Lower lobe of right lung (tissue), 2 donors: ENCODE measurements around the gene TAF1. TPM values are rescaled to one million over a fixed set of nuclear protein-coding genes. Genes with fewer than 3 reads are reported as not detected.
"Not testable (repeated sequence)": the region's sequence is repeated elsewhere in the genome, so short reads cannot be mapped to it uniquely, and the experiment has no call there.

ENCODE experiments used
- ATAC-seq, 2 donors: fragments of 200-7000 bp; cut with Tn5 transposase; one replicate each; pipeline ENCODE4 v1.9.1; 2020 to 2022; ENCODE audit warnings: mild to moderate bottlenecking in 2 of 2, moderate library complexity in 2 of 2
- DNase-seq: peaks from one replicate; pipeline ENCODE4 v3.0.0-alpha.2; 2020
- H3K27ac ChIP-seq: fragments of 200-600 bp; one replicate; pipeline ENCODE4 v1.8.0; 2022
- H3K27me3 ChIP-seq: fragments of 200-600 bp; one replicate; pipeline ENCODE4 v1.8.0; 2022; ENCODE audit warnings: low read depth
- H3K36me3 ChIP-seq: fragments of 200-600 bp; one replicate; pipeline ENCODE4 v1.8.0; 2022; ENCODE audit warnings: mild to moderate bottlenecking
- H3K4me1 ChIP-seq: fragments of 200-600 bp; one replicate; pipeline ENCODE4 v1.8.0; 2022
- H3K4me3 ChIP-seq: fragments of 200-600 bp; one replicate; pipeline ENCODE4 v1.8.0; 2022; ENCODE audit warnings: mild to moderate bottlenecking
- H3K9me3 ChIP-seq: fragments of 200-600 bp; one replicate; pipeline ENCODE4 v1.8.0; 2022
- CTCF ChIP-seq: fragments of 200-600 bp; IDR thresholded peaks from one replicate; pipeline ENCODE4 v1.8.0; 2022; ENCODE audit warnings: antibody characterized with exemption, mild to moderate bottlenecking
- intact Hi-C: fragments of 100-400 bp; cut with DNase I; formaldehyde crosslinking; loops from one replicate; pipeline ENCODE4 v1.11.0; 2022
- total RNA-seq: library from RNA; stranded (reverse); fragmentation: NEBNext Ultra II Directional; extraction: Animal tissue kit (Norgen Biotek cat#: 25700); gene quantifications from one replicate; pipeline ENCODE4 v1.2.1, GENCODE V29; 2021
- donor health status: DM: no; HTN: yes; CAD: no; lungs with severe emphysema.

TAF1 gene
- total RNA-seq, 1 donor from 2014 or later = 30.9 TPM

DNA sequence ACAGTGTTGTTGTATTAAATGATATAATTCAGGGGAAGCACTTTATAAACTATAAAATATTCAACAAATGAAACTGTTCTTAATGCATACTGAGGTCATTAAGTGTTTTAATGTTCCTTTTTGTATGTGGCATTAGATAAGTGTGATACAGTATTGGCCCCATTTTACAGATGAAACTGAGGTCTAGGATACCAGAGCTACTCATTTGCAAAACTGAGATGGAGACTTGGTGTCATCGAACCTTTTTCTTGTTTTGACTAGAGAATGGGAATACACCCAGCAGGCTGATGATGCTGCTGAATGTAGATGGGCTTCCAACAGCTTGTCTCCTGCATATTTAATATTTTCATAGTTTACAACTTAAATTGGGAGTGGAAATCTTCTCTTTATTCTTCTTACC lies 34.6 kb downstream of the TAF1 start:
- no peak overlapping the region for H3K27ac ChIP-seq
- TF ChIP-seq CTCF = no peak
- no peaks in the 10 kb centered on the region for H3K4me1 ChIP-seq
- intact Hi-C loops = no loop called here
- no peak for ATAC-seq
- no peak for DNase-seq
- peaks cover 100% of the 10 kb centered on the region for H3K36me3 ChIP-seq
- H3K27me3 ChIP-seq = no peaks in the 10 kb centered on the region
- no peaks in the 10 kb centered on the region for H3K9me3 ChIP-seq
- no peak overlapping the region for H3K4me3 ChIP-seq

- H3K36me3 ChIP-seq = peaks cover 53% of the 10 kb centered on the region
- DNase-seq, H3K27me3 ChIP-seq, intact Hi-C loops, H3K4me3 ChIP-seq, ATAC-seq, H3K27ac ChIP-seq, H3K9me3 ChIP-seq, H3K4me1 ChIP-seq: not testable (repeated sequence)
These were observed 50.1 kb downstream of the TAF1 start for GRCh38 chrX:71416260-71416659.

DNA sequence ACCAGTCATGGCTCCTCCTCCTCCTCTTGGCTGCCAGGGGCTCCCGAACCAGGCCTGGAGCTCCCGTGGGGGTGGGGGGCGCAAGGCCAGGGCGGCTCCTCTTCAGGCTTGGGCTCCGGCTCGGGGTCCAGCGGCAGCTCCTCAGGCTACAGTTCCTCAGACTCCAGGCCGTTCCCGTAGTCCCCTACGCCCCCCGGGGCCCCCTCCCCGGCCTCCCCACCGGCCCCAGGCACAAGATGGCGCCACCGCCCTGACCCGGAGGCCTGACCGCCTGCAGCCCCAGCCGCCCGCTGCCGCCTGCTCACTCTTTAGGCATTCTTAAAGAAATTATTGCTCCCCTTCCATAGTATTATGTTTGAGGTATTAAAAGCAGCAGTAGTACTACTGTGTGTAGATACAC lies 54.5 kb downstream of the TAF1 start:
- H3K9me3 ChIP-seq = no peaks in the 10 kb centered on the region
- ATAC-seq = no peak
- no peak for TF ChIP-seq CTCF
- H3K27me3 ChIP-seq = no peaks in the 10 kb centered on the region
- H3K4me1 ChIP-seq = no peaks in the 10 kb centered on the region
- no peak overlapping the region for H3K27ac ChIP-seq
- peaks cover 69% of the 10 kb centered on the region for H3K36me3 ChIP-seq
- no peak for DNase-seq
- H3K4me3 ChIP-seq = no peak overlapping the region
- intact Hi-C loops = no loop called here

DNA sequence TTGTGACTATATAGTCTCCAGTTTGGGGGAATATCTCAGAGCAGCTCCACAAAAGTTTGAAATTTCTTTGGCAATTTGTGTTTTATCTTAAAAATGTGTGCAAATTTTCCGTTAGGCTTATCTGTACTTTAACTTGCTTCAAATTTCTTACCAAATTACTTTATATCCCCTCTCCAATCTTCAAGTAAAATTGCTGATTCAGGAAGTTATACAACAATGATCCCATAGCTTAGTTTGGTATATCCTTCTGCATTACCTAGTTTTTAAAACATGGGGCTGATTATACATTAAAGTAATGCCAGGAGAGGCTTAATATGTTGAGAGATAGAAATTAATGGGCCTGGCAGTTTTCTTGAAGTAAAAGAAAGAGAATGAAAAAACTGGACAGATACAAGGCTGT lies 66.6 kb downstream of the TAF1 start:
- no peaks in the 10 kb centered on the region for H3K27me3 ChIP-seq
- H3K9me3 ChIP-seq = no peaks in the 10 kb centered on the region
- DNase-seq (no peak), ATAC-seq (no peak)
- TF ChIP-seq CTCF = no peak
- no peak overlapping the region for H3K4me3 ChIP-seq
- intact Hi-C loops = no loop called here
- peaks cover 21% of the 10 kb centered on the region for H3K36me3 ChIP-seq
- H3K4me1 ChIP-seq = no peaks in the 10 kb centered on the region
- no peak overlapping the region for H3K27ac ChIP-seq

DNA sequence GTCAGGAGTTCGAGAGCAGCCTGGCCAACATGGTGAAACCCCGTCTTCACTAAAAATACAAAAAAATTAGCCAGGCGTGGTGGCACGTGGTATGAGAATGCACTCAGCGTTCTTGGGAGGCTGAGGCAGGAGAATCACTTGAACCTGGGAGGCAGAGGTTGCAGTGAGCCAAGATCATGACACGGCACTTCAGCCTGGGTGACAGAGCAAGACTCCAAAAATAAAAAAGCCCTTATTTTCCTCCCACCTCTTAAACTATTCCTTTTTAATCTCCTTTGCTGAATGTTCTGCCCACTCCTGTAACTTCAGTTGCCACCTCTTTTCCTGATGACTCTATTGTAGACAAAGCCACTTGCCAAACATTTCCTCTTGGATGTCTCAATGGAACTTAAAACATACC lies 72.6 kb downstream of the TAF1 start:
- no peaks in the 10 kb centered on the region for H3K4me1 ChIP-seq
- intact Hi-C loops = no loop called here
- H3K36me3 ChIP-seq = peaks cover 13% of the 10 kb centered on the region
- H3K27me3 ChIP-seq = no peaks in the 10 kb centered on the region
- DNase-seq (no peak), ATAC-seq (no peak)
- H3K9me3 ChIP-seq = no peaks in the 10 kb centered on the region
- TF ChIP-seq CTCF = no peak
- no peak overlapping the region for H3K27ac ChIP-seq
- H3K4me3 ChIP-seq = no peak overlapping the region

DNA sequence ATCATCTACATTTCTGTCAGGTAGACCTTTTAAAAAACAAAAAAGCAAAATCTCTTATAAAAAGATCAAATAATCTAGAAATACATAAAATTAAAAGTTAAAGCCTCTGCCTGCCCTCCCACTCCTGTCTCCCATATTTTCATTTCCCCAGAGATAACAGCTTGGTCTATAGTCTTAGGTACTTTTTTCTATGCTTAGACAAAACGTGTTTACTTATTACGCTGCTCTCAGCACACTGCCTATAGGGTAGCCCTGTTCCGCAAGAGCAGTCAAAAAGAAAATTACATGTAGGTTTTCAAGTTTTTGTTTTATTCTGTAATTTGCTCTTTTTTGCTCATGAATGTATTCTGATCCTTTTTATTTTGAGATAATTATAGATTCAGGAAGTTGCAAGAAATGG lies 73.3 kb downstream of the TAF1 start:
- Histone ChIP-seq H3K9me3 (no peaks in the 10 kb centered on the region), H3K36me3 (peaks cover 12% of the 10 kb centered on the region), H3K4me1 (no peaks in the 10 kb centered on the region), H3K27me3 (no peaks in the 10 kb centered on the region), H3K27ac (no peak overlapping the region), H3K4me3 (no peak overlapping the region)
- no peak for TF ChIP-seq CTCF
- ATAC-seq (no peak), DNase-seq (no peak)
- intact Hi-C loops = no loop called here
